Fibroblast of mammary gland (primary cell): Measurements from ENCODE around the gene CPXM2.

ENCODE experiments used
- DNase-seq: peaks from one replicate; pipeline ENCODE4 v3.0.0-alpha.2; 2010; ENCODE audit warnings: low read depth
- H3K4me3 ChIP-seq: 2 replicates; pipeline ENCODE4 v1.5.1; 2011; ENCODE audit warnings: low read depth, mild to moderate bottlenecking, low read length, moderate library complexity; ENCODE audit not compliant: control insufficient read depth
- TF ChIP-seq, protein P1 (sequence below): conservative IDR thresholded peaks from 2 replicates; pipeline ENCODE4 v1.5.1; 2011; ENCODE audit warnings: low read depth, low read length, inconsistent platforms; ENCODE audit not compliant: control insufficient read depth, insufficient read depth

The CPXM2 gene

DNA sequence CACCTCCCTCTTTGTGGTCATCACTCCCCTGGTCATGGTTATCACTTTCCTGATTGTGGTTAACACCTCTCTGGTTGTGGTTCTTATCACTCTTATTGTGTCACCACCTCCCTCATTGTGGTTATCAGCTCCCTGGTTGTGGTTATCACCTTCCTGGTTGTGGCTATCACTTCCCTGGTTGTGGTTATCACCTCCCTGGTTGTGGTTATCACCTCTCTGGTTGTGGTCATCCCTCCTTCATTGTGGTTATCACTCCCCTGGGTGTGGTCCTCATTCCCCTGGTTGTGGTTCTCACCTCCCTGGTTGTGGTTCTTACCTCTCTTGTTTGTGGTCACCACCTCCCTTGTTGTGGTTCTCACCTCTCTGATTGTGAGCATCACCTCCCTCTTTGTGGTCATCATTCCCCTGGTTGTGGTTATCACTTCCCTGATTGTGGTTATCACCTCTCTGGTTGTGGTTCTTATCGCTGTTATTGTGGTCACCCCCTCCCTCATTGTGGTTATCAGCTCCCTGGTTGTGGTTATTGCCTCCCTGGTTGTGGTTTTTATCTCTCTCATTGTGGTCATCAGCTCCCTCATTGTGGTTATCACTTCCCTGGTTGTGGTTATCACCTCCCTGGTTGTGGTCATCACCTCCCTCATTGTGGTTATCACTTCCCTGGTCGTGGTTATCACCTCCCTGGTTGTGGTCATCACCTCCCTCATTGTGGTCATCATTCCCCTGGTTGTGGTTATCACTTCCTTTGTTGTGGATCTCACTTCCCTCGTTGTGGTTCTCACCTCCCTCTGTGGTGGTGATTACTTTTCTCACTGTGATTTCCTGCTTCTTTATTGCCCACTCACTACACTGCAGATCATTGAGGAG lies 118.7 kb downstream of the CPXM2 start:
- H3K4me3 ChIP-seq, result no peak overlapping the region
- DNase-seq, result peak; percentile 3
- TF ChIP-seq, protein P1, sequence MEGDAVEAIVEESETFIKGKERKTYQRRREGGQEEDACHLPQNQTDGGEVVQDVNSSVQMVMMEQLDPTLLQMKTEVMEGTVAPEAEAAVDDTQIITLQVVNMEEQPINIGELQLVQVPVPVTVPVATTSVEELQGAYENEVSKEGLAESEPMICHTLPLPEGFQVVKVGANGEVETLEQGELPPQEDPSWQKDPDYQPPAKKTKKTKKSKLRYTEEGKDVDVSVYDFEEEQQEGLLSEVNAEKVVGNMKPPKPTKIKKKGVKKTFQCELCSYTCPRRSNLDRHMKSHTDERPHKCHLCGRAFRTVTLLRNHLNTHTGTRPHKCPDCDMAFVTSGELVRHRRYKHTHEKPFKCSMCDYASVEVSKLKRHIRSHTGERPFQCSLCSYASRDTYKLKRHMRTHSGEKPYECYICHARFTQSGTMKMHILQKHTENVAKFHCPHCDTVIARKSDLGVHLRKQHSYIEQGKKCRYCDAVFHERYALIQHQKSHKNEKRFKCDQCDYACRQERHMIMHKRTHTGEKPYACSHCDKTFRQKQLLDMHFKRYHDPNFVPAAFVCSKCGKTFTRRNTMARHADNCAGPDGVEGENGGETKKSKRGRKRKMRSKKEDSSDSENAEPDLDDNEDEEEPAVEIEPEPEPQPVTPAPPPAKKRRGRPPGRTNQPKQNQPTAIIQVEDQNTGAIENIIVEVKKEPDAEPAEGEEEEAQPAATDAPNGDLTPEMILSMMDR, result no peak

DNA sequence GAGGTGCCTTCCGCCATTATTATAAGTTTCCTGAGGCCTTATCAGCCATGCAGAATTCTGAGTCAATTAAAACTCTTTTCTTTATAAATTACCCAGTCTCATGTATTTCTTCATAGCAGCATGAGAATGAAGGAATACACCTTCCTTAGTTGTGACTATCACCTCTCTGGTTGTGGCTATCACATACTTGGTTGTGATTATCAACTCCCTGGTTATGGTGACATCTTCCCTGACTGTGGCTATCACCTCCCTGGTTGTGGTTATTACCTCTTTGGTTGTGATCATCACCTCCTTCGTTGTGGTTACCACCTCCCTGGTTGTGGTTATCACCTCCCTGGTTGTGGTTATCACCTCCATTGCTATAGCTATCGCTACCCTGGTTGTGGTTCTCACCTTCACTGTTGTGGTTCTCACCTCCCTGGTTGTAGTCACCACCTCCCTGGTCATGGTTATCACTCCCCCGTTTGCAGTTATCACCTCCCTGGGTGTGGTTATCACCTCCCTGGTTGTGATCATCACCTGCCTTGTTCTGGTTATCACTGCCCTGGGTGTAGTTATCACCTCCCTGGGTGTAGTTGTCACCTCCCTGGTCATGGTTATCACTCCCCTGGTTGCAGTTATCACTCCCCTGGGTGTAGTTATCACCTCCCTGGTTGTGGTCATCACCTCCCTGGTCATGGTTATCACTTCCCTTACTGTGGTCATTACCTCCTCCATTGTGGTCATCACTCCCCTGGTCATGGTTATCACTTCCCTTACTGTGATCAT lies 119.5 kb downstream of the CPXM2 start:
- H3K4me3 ChIP-seq, result no peak overlapping the region
- TF ChIP-seq, protein P1, result no peak
- no peak for DNase-seq

DNA sequence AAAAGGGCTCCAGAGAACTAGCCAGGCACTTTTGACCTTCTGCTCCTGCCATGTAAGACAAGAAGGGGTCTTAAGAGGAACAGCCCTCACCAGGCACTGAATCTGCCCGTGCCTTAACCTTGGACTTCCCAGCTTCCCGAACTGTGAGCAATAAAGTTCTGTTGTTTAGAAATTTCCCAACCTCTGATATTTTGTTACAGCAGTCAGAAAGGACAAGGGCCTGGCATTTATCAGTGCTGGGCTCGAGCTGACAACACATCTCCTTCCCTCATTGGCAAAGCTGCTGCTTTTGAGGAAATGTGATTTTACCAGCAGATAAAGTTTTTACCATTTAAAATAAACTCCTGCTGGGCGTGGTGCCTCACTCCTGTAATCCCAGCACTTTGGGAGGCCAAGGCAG lies 122.0 kb downstream of the CPXM2 start:
- TF ChIP-seq, protein P1, result no peak
- DNase-seq, result no peak
- H3K4me3 ChIP-seq, result no peak overlapping the region

DNA sequence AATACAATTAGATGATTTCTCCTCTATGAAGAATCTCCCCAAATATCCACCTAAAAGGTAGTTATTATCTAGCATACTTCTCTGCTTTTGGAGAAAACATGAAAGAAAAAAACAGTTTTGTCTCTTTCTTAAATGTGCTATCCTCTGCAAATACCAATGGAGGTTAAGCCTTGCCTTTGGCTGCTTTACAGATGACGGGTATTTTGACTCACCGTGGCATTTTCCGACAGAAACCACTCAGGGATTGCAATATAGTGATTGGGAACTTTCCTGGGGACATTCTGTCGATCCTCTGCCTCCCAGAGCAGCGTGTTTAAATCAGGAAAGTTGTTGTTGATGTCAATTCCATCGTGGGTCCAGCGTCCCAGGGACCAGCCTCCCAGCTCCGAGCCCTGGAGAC lies 124.8 kb downstream of the CPXM2 start:
- DNase-seq, result no peak
- no peak overlapping the region for H3K4me3 ChIP-seq
- TF ChIP-seq, protein P1, result no peak

DNA sequence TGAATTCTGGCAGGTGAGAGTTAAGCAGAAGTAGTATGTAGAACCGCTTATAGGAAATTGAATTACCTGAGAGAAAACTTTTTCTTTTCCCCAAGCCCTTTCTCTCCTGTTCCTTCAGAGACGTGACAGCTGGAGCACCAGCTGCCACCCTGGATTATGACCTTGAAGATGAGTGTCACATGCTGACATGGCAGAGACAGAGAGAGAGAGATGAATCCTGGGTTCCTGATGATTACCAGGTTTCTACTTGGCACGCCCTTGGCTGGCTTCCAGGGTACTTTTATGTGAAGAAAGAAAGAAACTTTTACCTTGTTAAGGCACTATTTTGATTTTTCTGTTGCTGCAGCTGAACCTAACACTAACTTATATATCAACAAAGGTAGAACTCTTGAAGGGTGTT lies 125.6 kb downstream of the CPXM2 start:
- TF ChIP-seq, protein P1, result no peak
- no peak for DNase-seq
- no peak overlapping the region for H3K4me3 ChIP-seq

DNA sequence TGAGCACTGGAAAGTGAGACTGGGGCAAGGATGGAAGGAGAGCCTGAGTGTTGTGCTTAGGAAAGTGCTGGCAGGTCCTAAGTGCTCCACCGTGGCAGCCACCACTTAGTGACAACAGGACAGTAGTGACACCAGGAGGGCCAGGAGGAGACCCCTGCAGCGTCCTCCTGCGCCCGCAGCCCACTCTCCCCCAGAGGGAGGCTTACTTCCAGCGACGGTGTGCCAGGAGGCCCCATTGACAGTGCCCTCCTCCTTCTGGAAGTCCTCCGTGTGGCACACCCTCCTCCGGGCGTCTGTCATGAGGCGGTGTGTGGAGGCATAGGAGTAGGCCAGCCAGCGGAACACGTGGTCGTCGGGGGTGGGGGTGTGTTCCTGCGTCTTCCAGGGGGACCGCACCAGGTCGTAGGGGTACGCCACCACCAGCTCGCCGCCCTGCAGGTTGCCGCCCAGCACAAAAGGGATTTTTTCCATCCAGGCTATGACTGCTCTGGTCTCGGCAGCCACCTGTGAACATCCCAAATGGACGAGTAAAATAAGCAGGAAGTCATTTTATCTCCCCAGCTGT lies 129.9 kb downstream of the CPXM2 start:
- DNase-seq, result no peak
- TF ChIP-seq, protein P1, result no peak

More for the DNA sequence above, 129.9 kb downstream of the CPXM2 start:
- H3K4me3 ChIP-seq, result no peak overlapping the region
